ENCODE data around the gene TRIP11. TPM values are rescaled to one million over a fixed set of nuclear protein-coding genes. Genes with fewer than 3 reads are reported as not detected.

TRIP11 gene
- total and polyA plus RNA-seq, 8 donors: 4.2 to 58.7 (median 42.1) TPM

Other genes starting within 250 kb of the TRIP11 start
- gene TC2N, start 172.5 kb downstream of the TRIP11 start, total RNA-seq: 100 to 1,000 TPM in 5 of 6 donors, 10 to 100 TPM in 1; 96.5 to 215 (median 119) TPM
- 10 to 100 TPM; 23.9 to 45.4 TPM for gene TC2N, start 172.5 kb downstream of the TRIP11 start, polyA plus RNA-seq
- 10 to 100 TPM; 11.5 to 34.3 (median 23.3) TPM for gene FBLN5, start 92.4 kb downstream of the TRIP11 start, total RNA-seq
- 10 to 100 TPM; 21.4 to 22.5 TPM for gene FBLN5, start 92.4 kb downstream of the TRIP11 start, polyA plus RNA-seq
- gene ATXN3, start 66.5 kb upstream of the TRIP11 start, total RNA-seq: 10 to 100 TPM in 4 of 6 donors, 1 to 10 TPM in 2; 8.0 to 20.1 (median 12.3) TPM
- 10 to 100 TPM; 13.3 to 34.0 TPM for gene ATXN3, start 66.5 kb upstream of the TRIP11 start, polyA plus RNA-seq
- gene NDUFB1, start 81.6 kb upstream of the TRIP11 start, total RNA-seq: 10 to 100 TPM; 26.1 to 53.6 (median 41.8) TPM
- 100 to 1,000 TPM; 405 to 447 TPM for gene NDUFB1, start 81.6 kb upstream of the TRIP11 start, polyA plus RNA-seq
- 10 to 100 TPM; 13.6 to 30.0 (median 25.8) TPM for gene CPSF2, start 81.9 kb upstream of the TRIP11 start, total RNA-seq
- gene CPSF2, start 81.9 kb upstream of the TRIP11 start, polyA plus RNA-seq: 1 to 10 TPM; 3.8 to 5.6 TPM

Measured in pancreas (tissue), 8 donors.